ENCODE data around the gene RHEX. TPM values are rescaled to one million over a fixed set of nuclear protein-coding genes. Genes with fewer than 3 reads are reported as not detected.
"Not testable (repeated sequence)": the region's sequence is repeated elsewhere in the genome, so short reads cannot be mapped to it uniquely, and the experiment has no call there.

RHEX gene
- total RNA-seq, 1 donor from 2014 or later, result not detected

- intact Hi-C loops (cut with micrococcal nuclease), result no loop called here
Observed at GRCh38 chr1:206058927-206059292, 5.9 kb downstream of the RHEX start.

GRCh38 chr1:206059355-206059915 is 6.5 kb downstream of the RHEX start:
- intact Hi-C loops (cut with micrococcal nuclease), result no loop called here

GRCh38 chr1:206060844-206061243 is 7.9 kb downstream of the RHEX start:
- intact Hi-C loops (cut with micrococcal nuclease), result no loop called here

- intact Hi-C loops (cut with micrococcal nuclease), result no loop called here
Observed at GRCh38 chr1:206062464-206062863, 9.5 kb downstream of the RHEX start.

GRCh38 chr1:206064001-206064400 is 11.0 kb downstream of the RHEX start:
- intact Hi-C loops (cut with micrococcal nuclease), result not testable (repeated sequence)

- intact Hi-C loops (cut with micrococcal nuclease), result not testable (repeated sequence)
Observed at GRCh38 chr1:206064501-206064900, 11.5 kb downstream of the RHEX start.

- intact Hi-C loops (cut with micrococcal nuclease), result no loop called here
Observed at GRCh38 chr1:206065547-206066145, 12.7 kb downstream of the RHEX start.

- intact Hi-C loops (cut with micrococcal nuclease), result no loop called here
Observed at GRCh38 chr1:206066479-206067171, 13.7 kb downstream of the RHEX start.

GRCh38 chr1:206067486-206068227 is 14.7 kb downstream of the RHEX start:
- intact Hi-C loops (cut with micrococcal nuclease), result no loop called here

GRCh38 chr1:206068314-206068713 is 15.3 kb downstream of the RHEX start:
- intact Hi-C loops (cut with micrococcal nuclease), result no loop called here

GRCh38 chr1:206070627-206071304 is 17.8 kb downstream of the RHEX start:
- intact Hi-C loops (cut with micrococcal nuclease), result no loop called here

GRCh38 chr1:206074839-206075238 is 21.9 kb downstream of the RHEX start:
- intact Hi-C loops (cut with micrococcal nuclease), result no loop called here

- intact Hi-C loops (cut with micrococcal nuclease), result no loop called here
Observed at GRCh38 chr1:206075786-206076755, 23.1 kb downstream of the RHEX start.

- intact Hi-C loops (cut with micrococcal nuclease), result no loop called here
Observed at GRCh38 chr1:206079135-206079534, 26.2 kb downstream of the RHEX start.

- intact Hi-C loops (cut with micrococcal nuclease), result no loop called here
Observed at GRCh38 chr1:206080026-206080820, 27.2 kb downstream of the RHEX start.

- intact Hi-C loops (cut with micrococcal nuclease), result no loop called here
Observed at GRCh38 chr1:206081856-206082255, 28.9 kb downstream of the RHEX start.

- intact Hi-C loops (cut with micrococcal nuclease), result no loop called here
Observed at GRCh38 chr1:206082831-206083695, 30.1 kb downstream of the RHEX start.

- intact Hi-C loops (cut with micrococcal nuclease), result no loop called here
Observed at GRCh38 chr1:206083750-206084149, 30.8 kb downstream of the RHEX start.

GRCh38 chr1:206087091-206087490 is 34.1 kb downstream of the RHEX start:
- intact Hi-C loops (cut with micrococcal nuclease), result no loop called here

All from T-helper 2 cell treated with Interferon-gamma antibody and Interleukin-4, amounts not matched to agents 100 ng/mL and 5 ng/mL, for 36 hours (primary cell).